ACC112 (cell line): ENCODE results near the gene USP28.
A peak's percentile ranks its signal among the peaks of the same experiment; 100 is the strongest.
"Not testable (repeated sequence)": the region's sequence is repeated elsewhere in the genome, so short reads cannot be mapped to it uniquely, and the experiment has no call there.

Experiments used
- H2AFZ ChIP-seq: fragments of 200-600 bp; sonication (generic); one replicate; pipeline ENCODE4 v1.6.0; 2017; ENCODE audit warnings: antibody characterized with exemption, low read length; ENCODE audit not compliant: unreplicated experiment
- H3K27ac ChIP-seq: fragments of 200-600 bp; sonication (generic); 2 replicates; pipeline ENCODE4 v1.5.1; 2014; ENCODE audit warnings: low read depth, mild to moderate bottlenecking, antibody characterized with exemption, low read length, moderate library complexity
- H3K27me3 ChIP-seq: fragments of 200-600 bp; sonication (generic); 2 replicates; pipeline ENCODE4 v1.6.1; 2014; ENCODE audit warnings: mild to moderate bottlenecking, antibody characterized with exemption, low read length, moderate library complexity, mixed read lengths; ENCODE audit not compliant: insufficient read depth
- H3K36me3 ChIP-seq: fragments of 200-600 bp; sonication (generic); 2 replicates; pipeline ENCODE4 v1.6.1; 2016; ENCODE audit warnings: mild to moderate bottlenecking, antibody characterized with exemption, low read length, moderate library complexity, mixed read lengths; ENCODE audit not compliant: insufficient read depth
- H3K4me1 ChIP-seq: fragments of 200-600 bp; sonication (generic); one replicate; pipeline ENCODE4 v1.6.1; 2016; ENCODE audit warnings: low read length, mixed read lengths; ENCODE audit not compliant: insufficient read depth, unreplicated experiment, control insufficient read depth
- H3K4me3 ChIP-seq: fragments of 200-600 bp; sonication (generic); 2 replicates; pipeline ENCODE4 v1.5.1; 2014; ENCODE audit warnings: mild to moderate bottlenecking, low read depth, low read length
- H3K79me2 ChIP-seq: fragments of 200-600 bp; sonication (generic); one replicate; pipeline ENCODE4 v1.6.0; 2016; ENCODE audit warnings: low read length; ENCODE audit not compliant: control insufficient read depth, unreplicated experiment, insufficient read depth

Gene USP28

GRCh38 chr11:113774174-113774503 is 101.2 kb downstream of the USP28 start:
- Histone ChIP-seq H2AFZ (peak overlapping the region; percentile 96), H3K27ac (peak overlapping the region; percentile 76; the same call in 1 of the 2 replicates)

GRCh38 chr11:113773416-113774173 is 101.8 kb downstream of the USP28 start, which contains the start of gene ZW10:
ZW10 (minus strand) TSS chr11:113773692; CDS start chr11:113773666, 26 bp downstream.
- Histone ChIP-seq H3K4me3 (peak within 1 kb of the TSS; percentile 83), H3K27me3 (peaks cover 20% of the 10 kb centered on the region), H3K4me1 (peaks cover 17% of the 10 kb centered on the region), H2AFZ (peak within 1 kb of the TSS; percentile 96), H3K27ac (peak within 1 kb of the TSS; percentile 76), H3K79me2 (peaks cover 31% of the 10 kb centered on the region), H3K36me3 (no peaks in the 10 kb centered on the region)

More at GRCh38 chr11:113774174-113774503, 101.2 kb downstream of the USP28 start:
- Histone ChIP-seq H3K4me3 (peak overlapping the region; percentile 83), H3K27me3 (peaks cover 20% of the 10 kb centered on the region), H3K79me2 (peaks cover 31% of the 10 kb centered on the region), H3K36me3 (no peaks in the 10 kb centered on the region), H3K4me1 (peaks cover 17% of the 10 kb centered on the region)

- H3K4me3 ChIP-seq, result peak overlapping the region; percentile 83
- peaks cover 20% of the 10 kb centered on the region for H3K27me3 ChIP-seq
- peaks cover 14% of the 10 kb centered on the region for H3K4me1 ChIP-seq
- H3K36me3 ChIP-seq, result peaks cover 2% of the 10 kb centered on the region; the same call in 1 of the 2 replicates
- peak overlapping the region; percentile 33; the same call in 1 of the 2 replicates for H3K27ac ChIP-seq
- peak overlapping the region; percentile 82 for H2AFZ ChIP-seq
- peaks cover 35% of the 10 kb centered on the region for H3K79me2 ChIP-seq
Measured at GRCh38 chr11:113773092-113773415, 102.3 kb downstream of the USP28 start.

- Histone ChIP-seq H3K4me1 (peaks cover 13% of the 10 kb centered on the region), H3K4me3 (peak overlapping the region; percentile 83), H3K79me2 (peaks cover 44% of the 10 kb centered on the region), H2AFZ (no peak overlapping the region), H3K36me3 (peaks cover 7% of the 10 kb centered on the region; the same call in 1 of the 2 replicates), H3K27me3 (peaks cover 20% of the 10 kb centered on the region), H3K27ac (no peak overlapping the region)
Measured at GRCh38 chr11:113771964-113772363, 103.4 kb downstream of the USP28 start.

GRCh38 chr11:113764527-113765219 is 110.7 kb downstream of the USP28 start:
- peaks cover 28% of the 10 kb centered on the region for H3K79me2 ChIP-seq

GRCh38 chr11:113763040-113763439 is 112.3 kb downstream of the USP28 start:
- Histone ChIP-seq H3K79me2 (peaks cover 22% of the 10 kb centered on the region), H3K36me3 (peaks cover 28% of the 10 kb centered on the region)
- not testable (repeated sequence) for H3K4me3 ChIP-seq, H2AFZ ChIP-seq, H3K27me3 ChIP-seq, H3K27ac ChIP-seq, H3K4me1 ChIP-seq

More at GRCh38 chr11:113764527-113765219, 110.7 kb downstream of the USP28 start:
- Histone ChIP-seq H3K36me3 (peaks cover 21% of the 10 kb centered on the region), H3K4me3 (no peak overlapping the region), H3K27ac (no peak overlapping the region), H2AFZ (no peak overlapping the region), H3K27me3 (no peaks in the 10 kb centered on the region), H3K4me1 (no peaks in the 10 kb centered on the region)

- H3K4me1 ChIP-seq, result no peaks in the 10 kb centered on the region
- no peak overlapping the region for H3K4me3 ChIP-seq
- H3K27me3 ChIP-seq, result no peaks in the 10 kb centered on the region
- H3K79me2 ChIP-seq, result peaks cover 4% of the 10 kb centered on the region
- H2AFZ ChIP-seq, result no peak overlapping the region
- H3K36me3 ChIP-seq, result peaks cover 32% of the 10 kb centered on the region
- H3K27ac ChIP-seq, result no peak overlapping the region
Measured at GRCh38 chr11:113760241-113760640, 115.1 kb downstream of the USP28 start.

GRCh38 chr11:113752932-113753331 is 122.4 kb downstream of the USP28 start:
- Histone ChIP-seq H3K27me3 (no peaks in the 10 kb centered on the region), H3K4me3 (no peak overlapping the region), H2AFZ (no peak overlapping the region), H3K4me1 (no peaks in the 10 kb centered on the region), H3K36me3 (peaks cover 33% of the 10 kb centered on the region; the same call in 1 of the 2 replicates), H3K27ac (no peak overlapping the region), H3K79me2 (no peaks in the 10 kb centered on the region)
